Suprapubic skin (tissue), 4 donors: Measurements from ENCODE around the gene CENPS. TPM values are rescaled to one million over a fixed set of nuclear protein-coding genes. Genes with fewer than 3 reads are reported as not detected.
"Not testable (repeated sequence)": the region's sequence is repeated elsewhere in the genome, so short reads cannot be mapped to it uniquely, and the experiment has no call there.

Experiments
- DNase-seq, 2 donors: peaks; one replicate each; pipeline ENCODE4 v3.0.0-alpha.2; 2019; ENCODE audit warnings: low spot score in 2 of 2
- H3K27ac ChIP-seq: fragments of 200-600 bp; sonication (generic); one replicate; pipeline ENCODE4 v1.5.1; 2019
- H3K27me3 ChIP-seq: fragments of 200-600 bp; sonication (generic); one replicate; pipeline ENCODE4 v1.5.1; 2019
- H3K36me3 ChIP-seq: fragments of 200-600 bp; sonication (generic); one replicate; pipeline ENCODE4 v1.5.1; 2019
- H3K4me1 ChIP-seq: fragments of 200-600 bp; sonication (generic); one replicate; pipeline ENCODE4 v1.5.1; 2019
- H3K4me3 ChIP-seq: fragments of 200-600 bp; sonication (generic); one replicate; pipeline ENCODE4 v1.5.1; 2019; ENCODE audit warnings: mild to moderate bottlenecking
- H3K9me3 ChIP-seq: fragments of 200-600 bp; sonication (generic); one replicate; pipeline ENCODE4 v1.5.1; 2019
- EP300 ChIP-seq: sonication (generic); formaldehyde crosslinking; IDR thresholded peaks from one replicate; pipeline ENCODE4 v1.6.1; 2017; ENCODE audit warnings: antibody characterized with exemption
- POLR2A ChIP-seq, 2 donors: fragments of 450-650 bp; IDR thresholded peaks; one replicate each; pipeline ENCODE4 v1.6.1; 2017; ENCODE audit warnings: antibody characterized with exemption in 2 of 2, mild to moderate bottlenecking in 2 of 2, moderate library complexity in 2 of 2
- POLR2AphosphoS5 ChIP-seq, 3 donors: sonication (generic); formaldehyde crosslinking; IDR thresholded peaks; one replicate each; pipeline ENCODE4 v1.6.1; 2017; ENCODE audit warnings: antibody characterized with exemption in 3 of 3
- WGBS: methylation state at CpG from one replicate; pipeline ENCODE4 v1.1.5; 2018; 5-methylcytosine and 5-hydroxymethylcytosine counted together
- total RNA-seq, 4 donors: library from RNA; depleted of rRNA; stranded (reverse); fragments of >200 nt; gene quantifications; one replicate each; pipeline ENCODE4 v1.1.0, GENCODE V29; 2016
- TF ChIP-seq, protein P1 (sequence below), 2 donors: fragments of 200-600 bp in 1 of 2; fragments of 450-650 bp in 1 of 2; sonication (generic) in 1 of 2; IDR thresholded peaks; one replicate each; pipeline ENCODE4 v1.5.1; 2016 to 2019; ENCODE audit warnings: antibody characterized with exemption in 2 of 2, mild to moderate bottlenecking in 1 of 2, moderate library complexity in 1 of 2

Gene CENPS
- total RNA-seq, 4 donors from 2014 or later: 0.62 to 3.6 (median 2.5) TPM; not detected in 1

DNA sequence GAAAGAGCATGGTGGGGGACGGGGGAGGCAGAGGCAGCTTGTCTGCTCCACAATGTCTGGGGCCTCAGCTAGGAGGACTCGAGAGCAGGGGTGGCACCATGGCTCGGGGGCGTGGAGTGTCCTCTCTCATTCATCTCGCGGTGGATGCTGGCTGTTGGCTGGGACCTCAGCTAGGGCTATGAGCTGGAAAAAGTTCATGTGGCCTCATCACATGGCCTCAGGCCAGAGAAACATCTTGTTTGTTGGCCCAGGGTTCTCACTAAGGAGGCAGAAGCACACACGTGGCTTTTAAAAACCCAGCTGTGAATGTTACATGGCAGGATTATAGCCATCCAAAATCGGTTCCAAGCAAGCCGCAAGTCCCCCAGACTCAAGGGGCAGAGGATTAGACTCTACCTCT, 6.2 kb upstream of the CENPS start:
- WGBS: 65% methylated on average over 9 of the region's 9 CpGs
- no peak for DNase-seq

DNA sequence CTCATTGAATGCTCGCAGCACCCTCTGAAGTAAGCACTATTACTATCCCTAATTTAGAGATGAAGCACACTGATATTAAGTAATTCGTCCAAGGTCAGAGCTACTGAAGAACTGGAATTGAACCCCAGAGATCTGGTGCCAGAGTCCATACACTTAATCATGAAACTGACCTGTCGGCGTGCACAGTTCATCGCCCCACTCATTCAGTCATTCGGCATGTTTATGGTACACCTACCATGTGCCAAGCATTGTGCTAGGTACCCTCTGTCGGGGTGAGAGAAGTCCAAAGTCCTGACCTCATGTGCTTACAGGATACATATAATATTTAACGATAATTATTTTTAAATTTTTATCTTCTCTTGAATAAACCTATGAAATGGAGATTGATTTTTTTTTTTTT, 5.6 kb upstream of the CENPS start:
- WGBS: 84% methylated on average over 8 of the region's 8 CpGs
- no peak overlapping the region for H3K4me3 ChIP-seq
- H3K27me3 ChIP-seq: no peaks in the 10 kb centered on the region
- no peak overlapping the region for H3K27ac ChIP-seq
- no peak for DNase-seq
- peaks cover 17% of the 10 kb centered on the region for H3K36me3 ChIP-seq
- H3K9me3 ChIP-seq: no peaks in the 10 kb centered on the region
- no peak for TF ChIP-seq EP300
- TF ChIP-seq, protein P1, sequence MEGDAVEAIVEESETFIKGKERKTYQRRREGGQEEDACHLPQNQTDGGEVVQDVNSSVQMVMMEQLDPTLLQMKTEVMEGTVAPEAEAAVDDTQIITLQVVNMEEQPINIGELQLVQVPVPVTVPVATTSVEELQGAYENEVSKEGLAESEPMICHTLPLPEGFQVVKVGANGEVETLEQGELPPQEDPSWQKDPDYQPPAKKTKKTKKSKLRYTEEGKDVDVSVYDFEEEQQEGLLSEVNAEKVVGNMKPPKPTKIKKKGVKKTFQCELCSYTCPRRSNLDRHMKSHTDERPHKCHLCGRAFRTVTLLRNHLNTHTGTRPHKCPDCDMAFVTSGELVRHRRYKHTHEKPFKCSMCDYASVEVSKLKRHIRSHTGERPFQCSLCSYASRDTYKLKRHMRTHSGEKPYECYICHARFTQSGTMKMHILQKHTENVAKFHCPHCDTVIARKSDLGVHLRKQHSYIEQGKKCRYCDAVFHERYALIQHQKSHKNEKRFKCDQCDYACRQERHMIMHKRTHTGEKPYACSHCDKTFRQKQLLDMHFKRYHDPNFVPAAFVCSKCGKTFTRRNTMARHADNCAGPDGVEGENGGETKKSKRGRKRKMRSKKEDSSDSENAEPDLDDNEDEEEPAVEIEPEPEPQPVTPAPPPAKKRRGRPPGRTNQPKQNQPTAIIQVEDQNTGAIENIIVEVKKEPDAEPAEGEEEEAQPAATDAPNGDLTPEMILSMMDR (IDR thresholded peaks at IDR 0.05): no peak
- no peak for TF ChIP-seq POLR2AphosphoS5 (IDR thresholded peaks at IDR 0.05)
- H3K4me1 ChIP-seq: peaks cover 2% of the 10 kb centered on the region

More for the DNA sequence above, 6.2 kb upstream of the CENPS start:
- H3K27ac ChIP-seq: no peak overlapping the region
- peaks cover 23% of the 10 kb centered on the region for H3K36me3 ChIP-seq
- H3K9me3 ChIP-seq: no peaks in the 10 kb centered on the region
- H3K4me1 ChIP-seq: no peaks in the 10 kb centered on the region
- no peaks in the 10 kb centered on the region for H3K27me3 ChIP-seq
- no peak overlapping the region for H3K4me3 ChIP-seq
- TF ChIP-seq, protein P1 (IDR thresholded peaks at IDR 0.05): no peak
- no peak for TF ChIP-seq POLR2A (IDR thresholded peaks at IDR 0.05)

DNA sequence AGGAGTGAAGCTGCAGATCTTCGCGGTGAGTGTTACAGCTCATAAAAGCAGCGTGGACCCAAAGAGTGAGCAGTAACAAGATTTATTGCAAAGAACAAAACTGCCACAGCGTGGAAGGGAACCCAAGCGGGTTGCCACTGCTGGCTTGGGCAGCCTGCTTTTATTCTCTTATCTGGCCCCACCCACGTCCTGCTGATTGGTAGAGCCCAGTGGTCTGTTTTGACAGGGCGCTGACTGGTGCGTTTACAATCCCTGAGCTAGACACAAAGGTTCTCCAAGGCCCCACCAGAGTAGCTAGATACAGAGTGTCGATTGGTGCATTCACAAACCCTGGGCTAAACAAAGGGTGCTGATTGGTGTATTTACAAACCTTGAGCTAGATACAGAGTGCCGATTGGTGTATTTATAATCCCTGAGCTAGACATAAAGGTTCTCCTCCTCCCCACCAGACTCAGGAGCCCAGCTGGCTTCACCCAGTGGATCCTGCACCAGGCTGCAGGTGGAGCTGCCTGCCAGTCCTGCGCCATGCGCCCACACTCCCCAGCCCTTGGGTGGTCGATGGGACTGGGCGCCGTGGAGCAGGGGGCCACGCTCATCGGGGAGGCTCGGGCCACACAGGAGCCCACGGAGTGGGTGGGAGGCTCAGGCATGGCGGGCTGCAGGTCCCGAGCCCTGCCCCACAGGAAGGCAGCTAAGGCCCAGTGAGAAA, 4.3 kb upstream of the CENPS start:
- not testable (repeated sequence) for H3K9me3 ChIP-seq, DNase-seq, H3K36me3 ChIP-seq, H3K27me3 ChIP-seq, H3K27ac ChIP-seq, H3K4me3 ChIP-seq
- peaks cover 15% of the 10 kb centered on the region for H3K4me1 ChIP-seq
- 90% methylated on average over 15 of the region's 21 CpGs for WGBS

DNA sequence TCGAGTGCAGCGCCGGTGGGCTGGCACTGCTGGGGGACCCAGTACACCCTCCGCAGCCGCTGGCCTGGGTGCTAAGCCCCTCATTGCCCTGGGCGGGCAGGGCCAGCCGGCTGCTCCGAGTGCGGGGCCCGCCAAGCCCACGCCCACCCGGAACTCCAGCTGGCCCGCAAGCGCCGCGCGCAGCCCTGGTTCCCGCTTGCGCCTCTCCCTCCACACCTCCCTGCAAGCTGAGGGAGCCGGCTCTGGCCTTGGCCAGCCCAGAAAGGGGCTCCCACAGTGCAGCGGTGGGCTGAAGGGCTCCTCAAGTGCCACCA, 3.7 kb upstream of the CENPS start:
- peaks cover 20% of the 10 kb centered on the region for H3K4me1 ChIP-seq
- not testable (repeated sequence) for DNase-seq, H3K27me3 ChIP-seq, H3K27ac ChIP-seq, H3K9me3 ChIP-seq, H3K4me3 ChIP-seq, H3K36me3 ChIP-seq
- 86% methylated on average over 1 of the region's 21 CpGs for WGBS

DNA sequence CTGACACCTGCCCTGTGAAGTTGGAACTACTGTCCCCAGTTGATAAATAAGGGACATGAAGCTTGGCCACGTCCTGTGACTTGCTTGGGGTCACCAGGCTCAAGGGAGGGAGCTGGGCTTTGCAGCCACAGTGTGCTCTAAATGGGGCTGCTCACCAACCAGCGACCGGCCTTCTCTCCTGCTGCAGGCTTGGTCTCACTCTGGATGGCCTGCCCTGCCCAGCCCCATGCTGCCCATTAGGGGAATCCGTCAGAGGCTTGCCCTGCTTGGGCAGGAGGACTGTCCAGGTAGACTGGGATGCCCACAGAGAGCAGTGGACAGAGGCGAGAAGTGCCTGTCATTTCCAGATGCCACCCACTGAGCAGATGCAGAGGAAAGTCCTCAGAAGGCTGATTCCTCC, 1.2 kb upstream of the CENPS start:
- Histone ChIP-seq H3K4me1 (peaks cover 23% of the 10 kb centered on the region), H3K9me3 (no peaks in the 10 kb centered on the region), H3K4me3 (no peak overlapping the region), H3K27me3 (no peaks in the 10 kb centered on the region), H3K36me3 (no peaks in the 10 kb centered on the region), H3K27ac (no peak overlapping the region)
- TF ChIP-seq EP300 (no peak), POLR2AphosphoS5 (IDR thresholded peaks at IDR 0.05) (no peak), POLR2A (IDR thresholded peaks at IDR 0.05) (no peak)
- TF ChIP-seq, protein P1 (IDR thresholded peaks at IDR 0.05): no peak
- 90% methylated on average over 3 of the region's 5 CpGs for WGBS
- DNase-seq: no peak

DNA sequence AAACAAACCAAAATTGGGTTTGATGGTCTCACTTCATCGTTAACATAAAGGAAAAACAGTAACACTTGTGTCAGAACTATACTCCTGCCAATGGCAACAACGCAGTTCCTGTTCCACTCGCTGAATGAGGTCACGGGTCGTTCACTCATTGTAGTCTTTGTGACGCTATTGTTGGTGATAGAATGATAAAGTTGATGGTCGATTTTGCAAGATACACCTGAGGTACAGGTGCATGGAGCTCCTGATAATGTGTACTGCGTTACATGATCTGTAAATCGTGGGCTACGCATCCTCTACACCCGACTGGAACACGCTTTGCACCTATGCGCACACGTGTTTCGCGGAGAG, 391 bp upstream of the CENPS start:
- Histone ChIP-seq H3K4me3 (peak overlapping the region; percentile 64), H3K27ac (no peak overlapping the region), H3K27me3 (no peaks in the 10 kb centered on the region), H3K36me3 (no peaks in the 10 kb centered on the region), H3K9me3 (no peaks in the 10 kb centered on the region), H3K4me1 (peaks cover 23% of the 10 kb centered on the region)
- WGBS: 13% methylated on average over 10 of the region's 16 CpGs
- no peak for DNase-seq
- TF ChIP-seq EP300 (no peak), POLR2A (IDR thresholded peaks at IDR 0.05) (no peak), POLR2AphosphoS5 (IDR thresholded peaks at IDR 0.05) (no peak)
- TF ChIP-seq, protein P1 (IDR thresholded peaks at IDR 0.05): no peak
